GM12865 (cell line): ENCODE data around the gene ANKRD28.
"Not testable (repeated sequence)": the region's sequence is repeated elsewhere in the genome, so short reads cannot be mapped to it uniquely, and the experiment has no call there.

Experiments used
- DNase-seq: peaks from one replicate; pipeline ENCODE4 v3.0.0; 2010; ENCODE audit warnings: low read depth
- H3K4me3 ChIP-seq: 2 replicates; pipeline ENCODE4 v1.5.1; 2011; ENCODE audit warnings: mild to moderate bottlenecking, low read depth, low read length, control low read depth
- CTCF ChIP-seq: IDR thresholded peaks from 2 replicates; pipeline ENCODE4 v1.5.1; 2011; ENCODE audit warnings: low read length, control low read depth, low read depth, inconsistent platforms; ENCODE audit not compliant: insufficient read depth; ENCODE audit errors: missing control alignments

ANKRD28 gene

GRCh38 chr3:15815696-15816095 lies 17.9 kb upstream of the ANKRD28 start:
- TF ChIP-seq CTCF = peak; percentile 9
- H3K4me3 ChIP-seq = no peak overlapping the region
- DNase-seq = peak; percentile 56

GRCh38 chr3:15813079-15813478 lies 15.3 kb upstream of the ANKRD28 start:
- not testable (repeated sequence) for H3K4me3 ChIP-seq, DNase-seq

- no peak overlapping the region for H3K4me3 ChIP-seq
- TF ChIP-seq CTCF = peak; percentile 20
- peak; percentile 53 for DNase-seq
Measured at GRCh38 chr3:15812183-15812582, 14.4 kb upstream of the ANKRD28 start.

GRCh38 chr3:15810702-15811101 lies 12.9 kb upstream of the ANKRD28 start:
- H3K4me3 ChIP-seq = no peak overlapping the region
- peak; percentile 56 for DNase-seq
- TF ChIP-seq CTCF = no peak

- DNase-seq = peak; percentile 16
- no peak overlapping the region for H3K4me3 ChIP-seq
- TF ChIP-seq CTCF = no peak
Measured at GRCh38 chr3:15809313-15809712, 11.5 kb upstream of the ANKRD28 start.

- H3K4me3 ChIP-seq = no peak overlapping the region
- DNase-seq = no peak
- no peak for TF ChIP-seq CTCF
Measured at GRCh38 chr3:15808679-15809310, 11.0 kb upstream of the ANKRD28 start.

GRCh38 chr3:15805756-15806266 lies 8.0 kb upstream of the ANKRD28 start:
- TF ChIP-seq CTCF = no peak
- DNase-seq = peak; percentile 89
- H3K4me3 ChIP-seq = peak overlapping the region; percentile 48
